SK-N-SH (cell line): ENCODE results near the gene UBR1. TPM values are rescaled to one million over a fixed set of nuclear protein-coding genes. Genes with fewer than 3 reads are reported as not detected.

Experiments used
- CTCF ChIA-PET: fragments of 300-600, 350-600 bp; formaldehyde crosslinking; extraction: SDS; loops from one replicate; lab custom pipeline; 2021; lab: Yijun Ruan, JAX
- POLR2A ChIA-PET: fragments of 350-600 bp; sonication (Branson Sonifier 250); formaldehyde crosslinking; extraction: SDS; loops from one replicate; lab custom pipeline; 2020; ENCODE audit warnings: antibody characterized with exemption, inconsistent platforms; lab: Yijun Ruan, JAX
- DNase-seq: peaks from one replicate; pipeline ENCODE4 v3.0.0; 2012
- H2AFZ ChIP-seq: fragments of 200-600 bp; sonication (generic); 2 replicates; pipeline ENCODE4 v1.8.1; 2016; ENCODE audit warnings: antibody characterized with exemption, mild to moderate bottlenecking, low read depth
- H3F3A ChIP-seq: fragments of 200-600 bp; sonication (generic); replicated peaks from 2 replicates; pipeline ENCODE3; 2016; ENCODE audit warnings: antibody characterized with exemption, mild to moderate bottlenecking; ENCODE audit not compliant: insufficient read depth
- H3K27ac ChIP-seq, 2 experiments: fragments of 200-500 bp in 1 of 2; fragments of 200-600 bp in 1 of 2; sonication (Bioruptor generic) in 1 of 2; sonication (generic), shearing (Covaris generic) in 1 of 2; 2 replicates each; pipeline versions ENCODE4 v1.5.1 to v1.6.1; 2014 to 2016; ENCODE audit warnings: low read depth in 2 of 2, inconsistent platforms in 1 of 2, low read length in 1 of 2, mild to moderate bottlenecking in 1 of 2, mixed read lengths in 1 of 2
- H3K27me3 ChIP-seq: fragments of 200-600 bp; sonication (generic), shearing (Covaris generic); 2 replicates; pipeline ENCODE4 v1.6.1; 2016; ENCODE audit warnings: mixed run types; ENCODE audit not compliant: insufficient read depth
- H3K36me3 ChIP-seq, 2 experiments: fragments of 200-500 bp in 1 of 2; fragments of 200-600 bp in 1 of 2; sonication (Bioruptor generic) in 1 of 2; sonication (generic) in 1 of 2; replicated peaks in 1 of 2; 2 replicates each; pipeline versions ENCODE3 to v1.5.1; 2014 to 2016; ENCODE audit warnings: low read length in 1 of 2, mild to moderate bottlenecking in 1 of 2; ENCODE audit not compliant: insufficient read depth in 2 of 2, control insufficient read depth in 1 of 2
- H3K4me1 ChIP-seq, 2 experiments: fragments of 200-500 bp in 1 of 2; fragments of 200-600 bp in 1 of 2; sonication (Bioruptor generic) in 1 of 2; sonication (generic), shearing (Covaris generic) in 1 of 2; 2 replicates each; pipeline versions ENCODE4 v1.5.1 to v1.6.1; 2014 to 2016; ENCODE audit warnings: low read depth in 1 of 2, low read length in 1 of 2, mixed run types in 1 of 2; ENCODE audit not compliant: insufficient read depth in 2 of 2, control insufficient read depth in 1 of 2
- H3K4me2 ChIP-seq: fragments of 200-600 bp; sonication (generic), shearing (Covaris generic); 2 replicates; pipeline ENCODE4 v1.6.1; 2017; ENCODE audit warnings: mixed run types
- H3K4me3 ChIP-seq, 2 experiments: fragments of 200-500 bp in 1 of 2; fragments of 200-600 bp in 1 of 2; sonication (Bioruptor generic) in 1 of 2; sonication (generic), shearing (Covaris generic) in 1 of 2; 2 replicates each; pipeline versions ENCODE4 v1.5.1 to v1.8.1; 2014 to 2016; ENCODE audit warnings: low read depth in 2 of 2, inconsistent platforms in 1 of 2, low read length in 1 of 2, mild to moderate bottlenecking in 1 of 2, mixed read lengths in 1 of 2, moderate library complexity in 1 of 2
- H3K79me2 ChIP-seq: fragments of 200-600 bp; sonication (generic); 2 replicates; pipeline ENCODE4 v1.8.1; 2017; ENCODE audit warnings: mild to moderate bottlenecking; ENCODE audit not compliant: insufficient read depth
- H3K9ac ChIP-seq: fragments of 200-600 bp; sonication (generic); 2 replicates; pipeline ENCODE4 v1.6.1; 2017; ENCODE audit warnings: mixed run types
- H3K9me2 ChIP-seq: fragments of 200-600 bp; sonication (generic); 2 replicates; pipeline ENCODE4 v1.6.1; 2017; ENCODE audit warnings: mixed run types
- H3K9me3 ChIP-seq: fragments of 200-600 bp; sonication (generic); 2 replicates; pipeline ENCODE4 v1.6.1; 2017; ENCODE audit warnings: mixed run types, mild to moderate bottlenecking, moderate library complexity
- H4K20me1 ChIP-seq: fragments of 200-600 bp; sonication (generic); 2 replicates; pipeline ENCODE4 v1.6.1; 2017; ENCODE audit warnings: mild to moderate bottlenecking, mixed run types; ENCODE audit not compliant: insufficient read depth
- CHD2 ChIP-seq: fragments of 150-350 bp; IDR thresholded peaks from 2 replicates; pipeline ENCODE4 v1.6.1; 2018; ENCODE audit warnings: low read length; ENCODE audit not compliant: partially characterized antibody
- CTCF ChIP-seq: fragments of 200-600 bp; sonication (generic); IDR thresholded peaks from 2 replicates; pipeline ENCODE4 v1.6.1; 2017; ENCODE audit warnings: antibody characterized with exemption, mild to moderate bottlenecking, moderate library complexity
- ELF1 ChIP-seq: IDR thresholded peaks from 2 replicates; pipeline ENCODE4 v1.4.0; 2012
- EP300 ChIP-seq, 2 experiments: IDR thresholded peaks; 2 replicates each; pipeline versions ENCODE4 v1.4.0 to v1.6.1; 2012; ENCODE audit warnings: borderline replicate concordance in 1 of 2, low read depth in 1 of 2, low read length in 1 of 2
- EZH2phosphoT487 ChIP-seq: fragments of 200-600 bp; sonication (generic); IDR thresholded peaks from 2 replicates; pipeline ENCODE4 v1.6.1; 2017; ENCODE audit warnings: low read depth, mixed run types, mild to moderate bottlenecking, antibody characterized with exemption, moderate library complexity, borderline replicate concordance
- FOSL2 ChIP-seq: IDR thresholded peaks from 2 replicates; pipeline ENCODE4 v1.4.0; 2012; ENCODE audit warnings: low read depth, mild to moderate bottlenecking, moderate library complexity, borderline replicate concordance
- FOXJ3 ChIP-seq: sonication (generic); formaldehyde crosslinking; IDR thresholded peaks from 2 replicates; pipeline ENCODE4 v1.5.1; 2020; ENCODE audit warnings: mild to moderate bottlenecking, missing genetic modification reagents
- GABPA ChIP-seq: IDR thresholded peaks from 2 replicates; pipeline ENCODE4 v1.4.0; 2012; ENCODE audit warnings: low read depth, mild to moderate bottlenecking
- GATA2 ChIP-seq: sonication (generic); formaldehyde crosslinking; IDR thresholded peaks from 2 replicates; pipeline ENCODE4 v1.5.0; 2020; ENCODE audit warnings: mild to moderate bottlenecking, missing genetic modification reagents
- IRF3 ChIP-seq: fragments of 150-350 bp; IDR thresholded peaks from 2 replicates; pipeline ENCODE4 v1.6.1; 2016; ENCODE audit warnings: mild to moderate bottlenecking, low read depth, low read length
- NRF1 ChIP-seq: IDR thresholded peaks from 2 replicates; pipeline ENCODE4 v1.6.1; 2012; ENCODE audit warnings: low read depth, mild to moderate bottlenecking, low read length
- PBX3 ChIP-seq: IDR thresholded peaks from 2 replicates; pipeline ENCODE4; 2012
- RAD21 ChIP-seq: IDR thresholded peaks from 2 replicates; pipeline ENCODE4 v1.6.1; 2012; ENCODE audit warnings: mild to moderate bottlenecking, low read length
- RFX5 ChIP-seq: IDR thresholded peaks from 2 replicates; pipeline ENCODE4 v1.6.1; 2012; ENCODE audit warnings: mild to moderate bottlenecking, improper control_type of control experiment, low read length
- SMC3 ChIP-seq: IDR thresholded peaks from 2 replicates; pipeline ENCODE4 v1.6.1; 2012; ENCODE audit warnings: low read depth, low read length, improper control_type of control experiment
- USF1 ChIP-seq: IDR thresholded peaks from 2 replicates; pipeline ENCODE4 v1.4.0; 2012; ENCODE audit warnings: low read depth, borderline replicate concordance
- ZBTB33 ChIP-seq: IDR thresholded peaks from 2 replicates; pipeline ENCODE4 v1.4.0; 2012; ENCODE audit warnings: low read depth, borderline replicate concordance
- WGBS: methylation state at CpG from one replicate; pipeline ENCODE4 v1.1.6; 2017; ENCODE audit warnings: low lambda C conversion rate; 5-methylcytosine and 5-hydroxymethylcytosine counted together
- polyA plus RNA-seq, 3 experiments: library from polyadenylated mRNA; depleted of rRNA; stranded (reverse); fragments of >200 nt; gene quantifications; 2 replicates each; pipeline ENCODE4 v1.2.3, GENCODE V29; 2012

Gene UBR1
- polyA plus RNA-seq, 1 of the 3 experiments (the other 2 are of a cell fraction) = 3.7 TPM

GRCh38 chr15:42939841-42940240, 166.0 kb downstream of the UBR1 start:
- Histone ChIP-seq H3K4me3 (no peak overlapping the region), H3K79me2 (no peaks in the 10 kb centered on the region), H3F3A (peaks cover 2% of the 10 kb centered on the region), H4K20me1 (no peaks in the 10 kb centered on the region), H3K9ac (no peak overlapping the region), H3K27me3 (no peaks in the 10 kb centered on the region), H2AFZ (no peak overlapping the region), H3K27ac (no peak overlapping the region), H3K4me2 (no peak overlapping the region)
- WGBS = 89% methylated on average over 7 of the region's 8 CpGs
- CTCF ChIA-PET = interaction anchor here (1.5 kb wide), 1 partner anchor 13 kb away, joined by 3 read pairs; no protein-coding TSS in a partner anchor
- TF ChIP-seq GABPA = no peak
- no peak for TF ChIP-seq CTCF
- TF ChIP-seq IRF3 = no peak
- no peak for TF ChIP-seq EZH2phosphoT487
- no peak for TF ChIP-seq PBX3
- no peak for TF ChIP-seq RFX5
- no peak for TF ChIP-seq FOSL2
- TF ChIP-seq CHD2 = no peak
- no peak for TF ChIP-seq ZBTB33
- no peak for TF ChIP-seq SMC3
- no peak for TF ChIP-seq USF1
- no peak for TF ChIP-seq FOXJ3 (CRISPR knock-in tag)
- no peak for TF ChIP-seq NRF1
- TF ChIP-seq GATA2 (CRISPR knock-in tag) = no peak
- no peak for TF ChIP-seq RAD21
- TF ChIP-seq ELF1 = no peak
- TF ChIP-seq EP300 (IDR thresholded peaks at IDR 0.05; ENCODE audit: borderline replicate concordance in 1 of 2, low read depth in 1 of 2, low read length in 1 of 2) = no peak
- TF ChIP-seq, all 33 proteins: peak for 0
- Histone ChIP-seq H3K4me1 (no peaks in the 10 kb centered on the region), H3K9me2 (no peaks in the 10 kb centered on the region), H3K9me3 (no peaks in the 10 kb centered on the region), H3K36me3 (peaks cover 10 to 21% of the 10 kb centered on the region in 2 experiments)
- no peak for DNase-seq
- POLR2A ChIA-PET = no interaction called here
